GM23338 (cell line): ENCODE results near the gene RGSL1. TPM values are rescaled to one million over a fixed set of nuclear protein-coding genes. Genes with fewer than 3 reads are reported as not detected.

Experiments
- ATAC-seq: fragments of 200-7000 bp; cut with Tn5 transposase; 3 replicates; pipeline ENCODE4 v1.9.1; 2020
- DNase-seq: peaks from one replicate; pipeline ENCODE4 v3.0.0-alpha.2; 2015; ENCODE audit warnings: low spot score
- H2AFZ ChIP-seq: fragments of 200-600 bp; sonication (generic); 2 replicates; pipeline ENCODE4 v1.8.0; 2016; ENCODE audit warnings: antibody characterized with exemption, mild to moderate bottlenecking, moderate library complexity
- H3F3A ChIP-seq: fragments of 200-600 bp; sonication (generic); replicated peaks from 2 replicates; pipeline ENCODE4 v1.8.0; 2017; ENCODE audit warnings: antibody characterized with exemption, mixed run types, low read depth
- H3K27ac ChIP-seq: fragments of 200-600 bp; sonication (generic); 2 replicates; pipeline ENCODE4 v1.6.1; 2016; ENCODE audit warnings: low read depth
- H3K27me3 ChIP-seq: fragments of 200-600 bp; sonication (generic); 2 replicates; pipeline ENCODE4 v1.8.0; 2016; ENCODE audit warnings: mild to moderate bottlenecking, mixed run types, moderate library complexity; ENCODE audit not compliant: insufficient read depth
- H3K36me3 ChIP-seq: fragments of 200-600 bp; sonication (generic); 2 replicates; pipeline ENCODE4 v1.8.0; 2016; ENCODE audit warnings: mild to moderate bottlenecking; ENCODE audit not compliant: insufficient read depth
- H3K4me1 ChIP-seq: fragments of 200-600 bp; sonication (generic); 2 replicates; pipeline ENCODE4 v1.8.0; 2016; ENCODE audit warnings: mild to moderate bottlenecking, moderate library complexity; ENCODE audit not compliant: insufficient read depth
- H3K4me2 ChIP-seq: fragments of 200-600 bp; sonication (generic); 2 replicates; pipeline ENCODE4 v1.7.1; 2017; ENCODE audit warnings: mixed run types
- H3K4me3 ChIP-seq: fragments of 200-600 bp; sonication (generic); 2 replicates; pipeline ENCODE4 v1.6.1; 2016; ENCODE audit warnings: mixed run types
- H3K79me2 ChIP-seq: fragments of 200-600 bp; sonication (generic); replicated peaks from 2 replicates; pipeline ENCODE4 v1.8.0; 2017; ENCODE audit warnings: mild to moderate bottlenecking; ENCODE audit not compliant: insufficient read depth
- H3K9me2 ChIP-seq: fragments of 200-600 bp; sonication (generic); 2 replicates; pipeline ENCODE4 v1.8.0; 2017; ENCODE audit not compliant: insufficient read depth
- H4K20me1 ChIP-seq: fragments of 200-600 bp; sonication (generic); replicated peaks from 2 replicates; pipeline ENCODE4 v1.8.0; 2017; ENCODE audit warnings: mild to moderate bottlenecking; ENCODE audit not compliant: insufficient read depth
- H3K27ac Mint-ChIP-seq: 2 replicates; pipeline ENCODE4 v1.8.0; 2020; ENCODE audit warnings: inconsistent platforms, mild to moderate bottlenecking, moderate library complexity, mixed read lengths
- H3K27me3 Mint-ChIP-seq: 3 replicates; pipeline ENCODE4 v1.8.0; 2022; ENCODE audit warnings: low read depth, mild to moderate bottlenecking, moderate library complexity, mixed read lengths, inconsistent platforms; ENCODE audit not compliant: insufficient read depth, poor library complexity
- H3K36me3 Mint-ChIP-seq: 3 replicates; pipeline ENCODE4 v1.8.0; 2021; ENCODE audit warnings: low read depth, mild to moderate bottlenecking, inconsistent platforms, moderate library complexity, mixed read lengths
- H3K4me1 Mint-ChIP-seq: 3 replicates; pipeline ENCODE4 v1.8.0; 2020; ENCODE audit warnings: mild to moderate bottlenecking, inconsistent platforms, mixed read lengths
- H3K4me3 Mint-ChIP-seq: 3 replicates; pipeline ENCODE4 v1.8.0; 2021; ENCODE audit warnings: moderate library complexity, mild to moderate bottlenecking, inconsistent platforms, mixed read lengths
- H3K9me3 Mint-ChIP-seq: 3 replicates; pipeline ENCODE4 v1.8.0; 2020; ENCODE audit warnings: moderate library complexity, mild to moderate bottlenecking, inconsistent platforms, mixed read lengths
- CREB1 ChIP-seq: fragments of 250-450 bp; sonication (Bioruptor Pico); IDR thresholded peaks from 2 replicates; pipeline ENCODE4 v1.5.0; 2020; ENCODE audit warnings: low read depth, mild to moderate bottlenecking, moderate library complexity
- EZH2 ChIP-seq: fragments of 200-600 bp; sonication (generic); IDR thresholded peaks from one replicate; pipeline ENCODE4 v1.8.0; 2017; ENCODE audit warnings: antibody characterized with exemption, mild to moderate bottlenecking, low read depth; ENCODE audit not compliant: unreplicated experiment
- EZH2phosphoT487 ChIP-seq: fragments of 200-600 bp; sonication (generic); IDR thresholded peaks from one replicate; pipeline ENCODE4 v1.8.1; 2018; ENCODE audit warnings: antibody characterized with exemption; ENCODE audit not compliant: unreplicated experiment
- POLR2AphosphoS5 ChIP-seq: IDR thresholded peaks from 2 replicates; pipeline ENCODE4 v1.6.1; 2016; ENCODE audit warnings: antibody characterized with exemption, low read depth
- ZNF114 ChIP-seq: fragments of 250-450 bp; sonication (Bioruptor Pico); IDR thresholded peaks from 2 replicates; pipeline ENCODE4 v1.5.0; 2020; ENCODE audit warnings: mild to moderate bottlenecking, moderate library complexity
- ZNF331 ChIP-seq: fragments of 250-450 bp; sonication (Bioruptor Pico); IDR thresholded peaks from 2 replicates; pipeline ENCODE4 v1.5.0; 2020; ENCODE audit warnings: low read depth, mild to moderate bottlenecking, moderate library complexity
- polyA plus RNA-seq: library from polyadenylated mRNA; unstranded; fragments of >200 nt; fragmentation: Nextera tagmentation; extraction: Ambion mirVana; gene quantifications from 2 replicates; pipeline ENCODE4 v1.2.1, GENCODE V29; 2016
- total RNA-seq: library from RNA; depleted of rRNA; stranded (reverse); fragments of >200 nt; shearing (Covaris generic); gene quantifications from 2 replicates; pipeline ENCODE4 v1.2.3, GENCODE V29; 2014
- TF ChIP-seq, protein P1 (sequence below): fragments of 250-450 bp; sonication (Bioruptor Pico); IDR thresholded peaks from 2 replicates; pipeline ENCODE4 v1.5.0; 2020; ENCODE audit warnings: mild to moderate bottlenecking, moderate library complexity
- TF ChIP-seq, protein P2 (sequence below), 2 experiments: fragments of 200-600 bp in 1 of 2; sonication (generic) in 1 of 2; conservative IDR thresholded peaks; 2 replicates each; pipeline versions ENCODE4 v1.5.1 to v1.6.1; 2016 to 2017; ENCODE audit warnings: antibody characterized with exemption in 2 of 2, low read depth in 2 of 2, mild to moderate bottlenecking in 2 of 2, moderate library complexity in 1 of 2
- TF ChIP-seq, protein P3 (sequence below): IDR thresholded peaks from one replicate; pipeline ENCODE4 v1.6.1; 2018; ENCODE audit warnings: antibody characterized with exemption; ENCODE audit not compliant: unreplicated experiment

Gene RGSL1
- total and polyA plus RNA-seq, 2 experiments from 2014 or later, result not detected

DNA sequence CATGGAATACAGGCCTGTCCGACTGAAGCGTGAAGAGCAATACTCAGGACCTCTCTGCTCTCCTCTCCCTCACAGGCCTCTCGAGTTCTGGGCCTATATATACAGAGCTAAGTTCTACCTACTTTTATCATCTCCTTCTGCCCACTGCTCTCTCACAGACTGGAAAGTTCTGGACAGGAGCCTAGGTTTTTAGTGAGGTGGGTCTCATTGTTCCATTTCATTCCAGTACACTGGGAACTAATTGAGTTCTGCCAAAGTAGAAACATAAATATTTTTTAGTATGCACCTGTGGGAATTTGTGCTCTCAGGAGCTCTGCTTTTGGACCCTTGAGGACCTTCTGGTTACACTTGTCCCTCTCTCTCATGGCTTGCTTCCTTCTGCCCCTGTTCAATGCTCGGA, 49.4 kb upstream of the RGSL1 start, which contains the start of gene TEDDM1 (continued):
- TF ChIP-seq, protein P1, sequence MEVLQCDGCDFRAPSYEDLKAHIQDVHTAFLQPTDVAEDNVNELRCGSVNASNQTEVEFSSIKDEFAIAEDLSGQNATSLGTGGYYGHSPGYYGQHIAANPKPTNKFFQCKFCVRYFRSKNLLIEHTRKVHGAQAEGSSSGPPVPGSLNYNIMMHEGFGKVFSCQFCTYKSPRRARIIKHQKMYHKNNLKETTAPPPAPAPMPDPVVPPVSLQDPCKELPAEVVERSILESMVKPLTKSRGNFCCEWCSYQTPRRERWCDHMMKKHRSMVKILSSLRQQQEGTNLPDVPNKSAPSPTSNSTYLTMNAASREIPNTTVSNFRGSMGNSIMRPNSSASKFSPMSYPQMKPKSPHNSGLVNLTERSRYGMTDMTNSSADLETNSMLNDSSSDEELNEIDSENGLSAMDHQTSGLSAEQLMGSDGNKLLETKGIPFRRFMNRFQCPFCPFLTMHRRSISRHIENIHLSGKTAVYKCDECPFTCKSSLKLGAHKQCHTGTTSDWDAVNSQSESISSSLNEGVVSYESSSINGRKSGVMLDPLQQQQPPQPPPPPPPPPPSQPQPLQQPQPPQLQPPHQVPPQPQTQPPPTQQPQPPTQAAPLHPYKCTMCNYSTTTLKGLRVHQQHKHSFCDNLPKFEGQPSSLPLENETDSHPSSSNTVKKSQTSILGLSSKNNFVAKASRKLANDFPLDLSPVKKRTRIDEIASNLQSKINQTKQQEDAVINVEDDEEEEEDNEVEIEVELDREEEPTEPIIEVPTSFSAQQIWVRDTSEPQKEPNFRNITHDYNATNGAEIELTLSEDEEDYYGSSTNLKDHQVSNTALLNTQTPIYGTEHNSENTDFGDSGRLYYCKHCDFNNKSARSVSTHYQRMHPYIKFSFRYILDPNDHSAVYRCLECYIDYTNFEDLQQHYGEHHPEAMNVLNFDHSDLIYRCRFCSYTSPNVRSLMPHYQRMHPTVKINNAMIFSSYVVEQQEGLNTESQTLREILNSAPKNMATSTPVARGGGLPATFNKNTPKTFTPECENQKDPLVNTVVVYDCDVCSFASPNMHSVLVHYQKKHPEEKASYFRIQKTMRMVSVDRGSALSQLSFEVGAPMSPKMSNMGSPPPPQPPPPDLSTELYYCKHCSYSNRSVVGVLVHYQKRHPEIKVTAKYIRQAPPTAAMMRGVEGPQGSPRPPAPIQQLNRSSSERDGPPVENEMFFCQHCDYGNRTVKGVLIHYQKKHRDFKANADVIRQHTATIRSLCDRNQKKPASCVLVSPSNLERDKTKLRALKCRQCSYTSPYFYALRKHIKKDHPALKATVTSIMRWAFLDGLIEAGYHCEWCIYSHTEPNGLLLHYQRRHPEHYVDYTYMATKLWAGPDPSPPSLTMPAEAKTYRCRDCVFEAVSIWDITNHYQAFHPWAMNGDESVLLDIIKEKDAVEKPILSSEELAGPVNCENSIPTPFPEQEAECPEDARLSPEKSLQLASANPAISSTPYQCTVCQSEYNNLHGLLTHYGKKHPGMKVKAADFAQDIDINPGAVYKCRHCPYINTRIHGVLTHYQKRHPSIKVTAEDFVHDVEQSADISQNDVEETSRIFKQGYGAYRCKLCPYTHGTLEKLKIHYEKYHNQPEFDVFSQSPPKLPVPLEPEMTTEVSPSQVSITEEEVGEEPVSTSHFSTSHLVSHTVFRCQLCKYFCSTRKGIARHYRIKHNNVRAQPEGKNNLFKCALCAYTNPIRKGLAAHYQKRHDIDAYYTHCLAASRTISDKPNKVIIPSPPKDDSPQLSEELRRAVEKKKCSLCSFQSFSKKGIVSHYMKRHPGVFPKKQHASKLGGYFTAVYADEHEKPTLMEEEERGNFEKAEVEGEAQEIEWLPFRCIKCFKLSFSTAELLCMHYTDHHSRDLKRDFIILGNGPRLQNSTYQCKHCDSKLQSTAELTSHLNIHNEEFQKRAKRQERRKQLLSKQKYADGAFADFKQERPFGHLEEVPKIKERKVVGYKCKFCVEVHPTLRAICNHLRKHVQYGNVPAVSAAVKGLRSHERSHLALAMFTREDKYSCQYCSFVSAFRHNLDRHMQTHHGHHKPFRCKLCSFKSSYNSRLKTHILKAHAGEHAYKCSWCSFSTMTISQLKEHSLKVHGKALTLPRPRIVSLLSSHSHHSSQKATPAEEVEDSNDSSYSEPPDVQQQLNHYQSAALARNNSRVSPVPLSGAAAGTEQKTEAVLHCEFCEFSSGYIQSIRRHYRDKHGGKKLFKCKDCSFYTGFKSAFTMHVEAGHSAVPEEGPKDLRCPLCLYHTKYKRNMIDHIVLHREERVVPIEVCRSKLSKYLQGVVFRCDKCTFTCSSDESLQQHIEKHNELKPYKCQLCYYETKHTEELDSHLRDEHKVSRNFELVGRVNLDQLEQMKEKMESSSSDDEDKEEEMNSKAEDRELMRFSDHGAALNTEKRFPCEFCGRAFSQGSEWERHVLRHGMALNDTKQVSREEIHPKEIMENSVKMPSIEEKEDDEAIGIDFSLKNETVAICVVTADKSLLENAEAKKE, result no peak
- TF ChIP-seq POLR2AphosphoS5 (no peak), CREB1 (CRISPR knock-in tag) (no peak), ZNF331 (no peak), ZNF114 (CRISPR knock-in tag) (no peak), EZH2 (no peak), EZH2phosphoT487 (no peak)
- TF ChIP-seq, protein P2, sequence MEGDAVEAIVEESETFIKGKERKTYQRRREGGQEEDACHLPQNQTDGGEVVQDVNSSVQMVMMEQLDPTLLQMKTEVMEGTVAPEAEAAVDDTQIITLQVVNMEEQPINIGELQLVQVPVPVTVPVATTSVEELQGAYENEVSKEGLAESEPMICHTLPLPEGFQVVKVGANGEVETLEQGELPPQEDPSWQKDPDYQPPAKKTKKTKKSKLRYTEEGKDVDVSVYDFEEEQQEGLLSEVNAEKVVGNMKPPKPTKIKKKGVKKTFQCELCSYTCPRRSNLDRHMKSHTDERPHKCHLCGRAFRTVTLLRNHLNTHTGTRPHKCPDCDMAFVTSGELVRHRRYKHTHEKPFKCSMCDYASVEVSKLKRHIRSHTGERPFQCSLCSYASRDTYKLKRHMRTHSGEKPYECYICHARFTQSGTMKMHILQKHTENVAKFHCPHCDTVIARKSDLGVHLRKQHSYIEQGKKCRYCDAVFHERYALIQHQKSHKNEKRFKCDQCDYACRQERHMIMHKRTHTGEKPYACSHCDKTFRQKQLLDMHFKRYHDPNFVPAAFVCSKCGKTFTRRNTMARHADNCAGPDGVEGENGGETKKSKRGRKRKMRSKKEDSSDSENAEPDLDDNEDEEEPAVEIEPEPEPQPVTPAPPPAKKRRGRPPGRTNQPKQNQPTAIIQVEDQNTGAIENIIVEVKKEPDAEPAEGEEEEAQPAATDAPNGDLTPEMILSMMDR (conservative IDR thresholded peaks at IDR 0.05; ENCODE audit: low read depth in 2 of 2), result no peak

DNA sequence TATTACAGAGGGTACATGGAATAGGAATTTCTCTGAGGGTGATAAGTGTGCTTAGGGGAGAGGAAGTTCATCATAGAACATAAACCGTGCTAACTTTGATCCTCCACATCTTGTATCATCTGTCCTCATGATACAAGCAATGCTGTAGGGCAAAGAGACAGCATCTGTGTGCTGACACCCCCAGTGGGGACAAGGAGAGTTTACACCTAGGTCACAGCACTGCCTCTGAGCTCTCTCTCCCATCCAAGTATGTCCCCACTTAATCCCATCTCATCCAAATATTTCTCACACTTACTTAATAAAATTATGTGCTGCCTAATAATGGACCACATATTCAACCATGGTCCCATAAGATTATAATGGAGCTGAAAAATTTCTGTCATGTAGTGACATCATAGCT, 45.2 kb upstream of the RGSL1 start:
- Mint-ChIP-seq H3K36me3 (no peaks in the 10 kb centered on the region), H3K4me3 (no peak overlapping the region), H3K4me1 (peaks cover 6% of the 10 kb centered on the region; the same call in 2 of the 3 replicates), H3K27ac (no peak overlapping the region), H3K9me3 (no peaks in the 10 kb centered on the region), H3K27me3 (peaks cover 2% of the 10 kb centered on the region)
- H4K20me1 ChIP-seq, result no peaks in the 10 kb centered on the region
- H3K4me2 ChIP-seq, result no peak overlapping the region
- H3K79me2 ChIP-seq, result no peaks in the 10 kb centered on the region
- H3K27ac ChIP-seq, result no peak overlapping the region
- H3K4me3 ChIP-seq, result no peak overlapping the region
- peak; percentile 56 for DNase-seq
- no peaks in the 10 kb centered on the region for H3K36me3 ChIP-seq
- no peaks in the 10 kb centered on the region for H3F3A ChIP-seq
- no peak overlapping the region for H2AFZ ChIP-seq
- no peaks in the 10 kb centered on the region for H3K4me1 ChIP-seq
- ATAC-seq, result peak; percentile 86
- peaks cover 3% of the 10 kb centered on the region; the same call in 1 of the 2 replicates for H3K9me2 ChIP-seq
- TF ChIP-seq, protein P3, sequence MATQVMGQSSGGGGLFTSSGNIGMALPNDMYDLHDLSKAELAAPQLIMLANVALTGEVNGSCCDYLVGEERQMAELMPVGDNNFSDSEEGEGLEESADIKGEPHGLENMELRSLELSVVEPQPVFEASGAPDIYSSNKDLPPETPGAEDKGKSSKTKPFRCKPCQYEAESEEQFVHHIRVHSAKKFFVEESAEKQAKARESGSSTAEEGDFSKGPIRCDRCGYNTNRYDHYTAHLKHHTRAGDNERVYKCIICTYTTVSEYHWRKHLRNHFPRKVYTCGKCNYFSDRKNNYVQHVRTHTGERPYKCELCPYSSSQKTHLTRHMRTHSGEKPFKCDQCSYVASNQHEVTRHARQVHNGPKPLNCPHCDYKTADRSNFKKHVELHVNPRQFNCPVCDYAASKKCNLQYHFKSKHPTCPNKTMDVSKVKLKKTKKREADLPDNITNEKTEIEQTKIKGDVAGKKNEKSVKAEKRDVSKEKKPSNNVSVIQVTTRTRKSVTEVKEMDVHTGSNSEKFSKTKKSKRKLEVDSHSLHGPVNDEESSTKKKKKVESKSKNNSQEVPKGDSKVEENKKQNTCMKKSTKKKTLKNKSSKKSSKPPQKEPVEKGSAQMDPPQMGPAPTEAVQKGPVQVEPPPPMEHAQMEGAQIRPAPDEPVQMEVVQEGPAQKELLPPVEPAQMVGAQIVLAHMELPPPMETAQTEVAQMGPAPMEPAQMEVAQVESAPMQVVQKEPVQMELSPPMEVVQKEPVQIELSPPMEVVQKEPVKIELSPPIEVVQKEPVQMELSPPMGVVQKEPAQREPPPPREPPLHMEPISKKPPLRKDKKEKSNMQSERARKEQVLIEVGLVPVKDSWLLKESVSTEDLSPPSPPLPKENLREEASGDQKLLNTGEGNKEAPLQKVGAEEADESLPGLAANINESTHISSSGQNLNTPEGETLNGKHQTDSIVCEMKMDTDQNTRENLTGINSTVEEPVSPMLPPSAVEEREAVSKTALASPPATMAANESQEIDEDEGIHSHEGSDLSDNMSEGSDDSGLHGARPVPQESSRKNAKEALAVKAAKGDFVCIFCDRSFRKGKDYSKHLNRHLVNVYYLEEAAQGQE, result no peak
- TF ChIP-seq, protein P2 (conservative IDR thresholded peaks at IDR 0.05; ENCODE audit: low read depth in 2 of 2), result peak; percentile 36 to 50; a peak in 3 of 4 replicates
- H3K27me3 ChIP-seq, result no peaks in the 10 kb centered on the region
